Sigmoid colon (tissue), 7 donors: ENCODE data around the gene ABCA13. TPM values are rescaled to one million over a fixed set of nuclear protein-coding genes. Genes with fewer than 3 reads are reported as not detected.

Experiments
- DNase-seq: peaks from one replicate; pipeline ENCODE4 v3.0.0-alpha.2; 2019
- H3K27ac ChIP-seq, 4 donors: fragments of 200-600 bp; sonication (generic); one replicate each; pipeline ENCODE4 v1.5.1; 2016 to 2019; ENCODE audit warnings: mild to moderate bottlenecking in 1 of 4
- H3K27me3 ChIP-seq, 3 donors: fragments of 200-600 bp; sonication (generic); one replicate each; pipeline ENCODE4 v1.5.1; 2019; ENCODE audit warnings: mild to moderate bottlenecking in 1 of 3
- H3K36me3 ChIP-seq, 4 donors: fragments of 200-600 bp; sonication (generic); one replicate each; pipeline ENCODE4 v1.5.1; 2016 to 2019
- H3K4me1 ChIP-seq, 4 donors: fragments of 200-600 bp; sonication (generic); one replicate each; pipeline ENCODE4 v1.5.1; 2017 to 2019
- H3K4me3 ChIP-seq, 4 donors: fragments of 200-600 bp; sonication (generic); one replicate each; pipeline ENCODE4 v1.5.1; 2017 to 2019; ENCODE audit warnings: mild to moderate bottlenecking in 2 of 4, moderate library complexity in 1 of 4
- H3K9me3 ChIP-seq, 4 donors: fragments of 200-600 bp in 3 of 4; sonication (generic) in 3 of 4; one replicate each; pipeline versions ENCODE4 v1.5.1 to v1.6.1; 2013 to 2019
- CTCF ChIP-seq, 4 experiments: fragments of 450-650 bp in 3 of 4; fragments of 200-600 bp in 1 of 4; IDR thresholded peaks; one replicate each; pipeline ENCODE4 v1.5.1; 2016 to 2019; ENCODE audit warnings: antibody characterized with exemption in 4 of 4, mild to moderate bottlenecking in 3 of 4, moderate library complexity in 2 of 4
- EP300 ChIP-seq, 4 donors: sonication (generic); formaldehyde crosslinking; IDR thresholded peaks; one replicate each; pipeline ENCODE4 v1.6.1; 2017; ENCODE audit warnings: antibody characterized with exemption in 4 of 4
- POLR2A ChIP-seq, 2 donors: fragments of 450-650 bp; IDR thresholded peaks; one replicate each; pipeline ENCODE4 v1.6.1; 2016; ENCODE audit warnings: antibody characterized with exemption in 2 of 2, mild to moderate bottlenecking in 2 of 2, moderate library complexity in 2 of 2
- POLR2AphosphoS5 ChIP-seq, 4 donors: sonication (generic); formaldehyde crosslinking; IDR thresholded peaks; one replicate each; pipeline ENCODE4 v1.6.1; 2017; ENCODE audit warnings: antibody characterized with exemption in 4 of 4
- WGBS, 2 donors: extraction: QIAGEN DNeasy Blood & Tissue Kit; methylation state at CpG; one replicate each; pipeline ENCODE4 v1.1.7; 2013; 5-methylcytosine and 5-hydroxymethylcytosine counted together
- intact Hi-C: fragments of 100-400 bp; cut with DNase I; formaldehyde crosslinking; loops from one replicate; pipeline ENCODE4 v1.15.1; 2023
- polyA plus RNA-seq, 3 donors: library from polyadenylated mRNA; stranded (reverse); fragments of 200-250 nt; gene quantifications; one replicate each; pipeline ENCODE4 v1.2.3, GENCODE V29; 2013
- total RNA-seq, 4 donors: library from RNA; depleted of rRNA; stranded (reverse); fragments of >200 nt; gene quantifications; one replicate each; pipeline ENCODE4 v1.1.0, GENCODE V29; 2016
- donor health status: healthy with polysubstance abuse.
- donor health status: Bipolar disorder and iron deficiency.
- donor health status: healthy.

Gene ABCA13
- total and polyA plus RNA-seq, 7 donors: under 0.01 to 0.71 (median 0.14) TPM; not detected in 2

GRCh38 chr7:48337781-48338180 lies 166.5 kb downstream of the ABCA13 start:
- no peaks in the 10 kb centered on the region for H3K36me3 ChIP-seq
- no peak overlapping the region for H3K4me3 ChIP-seq
- no peak overlapping the region for H3K27ac ChIP-seq
- DNase-seq: no peak
- 78 to 81% methylated on average over 3 of the region's 3 CpGs for WGBS, 2 donors
- H3K27me3 ChIP-seq: no peaks in the 10 kb centered on the region
- no peaks in the 10 kb centered on the region for H3K9me3 ChIP-seq
- no peak for TF ChIP-seq POLR2A (IDR thresholded peaks at IDR 0.05)
- TF ChIP-seq EP300 (IDR thresholded peaks at IDR 0.05): no peak
- no peak for TF ChIP-seq CTCF (IDR thresholded peaks at IDR 0.05)
- TF ChIP-seq POLR2AphosphoS5 (IDR thresholded peaks at IDR 0.05): no peak
- no peaks in the 10 kb centered on the region for H3K4me1 ChIP-seq
- intact Hi-C loops: no loop called here

- no peaks in the 10 kb centered on the region for H3K4me1 ChIP-seq
- no peak for TF ChIP-seq POLR2AphosphoS5 (IDR thresholded peaks at IDR 0.05)
- no peak for TF ChIP-seq POLR2A (IDR thresholded peaks at IDR 0.05)
- TF ChIP-seq CTCF (IDR thresholded peaks at IDR 0.05): no peak
- TF ChIP-seq EP300 (IDR thresholded peaks at IDR 0.05): no peak
- no peak overlapping the region for H3K27ac ChIP-seq
- no peak overlapping the region for H3K4me3 ChIP-seq
- WGBS, 2 donors: 83% methylated on average over 5 of the region's 5 CpGs
- no peaks in the 10 kb centered on the region for H3K27me3 ChIP-seq
- H3K36me3 ChIP-seq: no peaks in the 10 kb centered on the region
- H3K9me3 ChIP-seq: no peaks in the 10 kb centered on the region
- intact Hi-C loops: no loop called here
- DNase-seq: no peak
Measured at GRCh38 chr7:48347230-48347825, 176.1 kb downstream of the ABCA13 start.

GRCh38 chr7:48350515-48350914 lies 179.3 kb downstream of the ABCA13 start:
- intact Hi-C loops: no loop called here
- Histone ChIP-seq H3K36me3 (no peaks in the 10 kb centered on the region), H3K9me3 (no peaks in the 10 kb centered on the region), H3K27me3 (no peaks in the 10 kb centered on the region), H3K4me3 (no peak overlapping the region), H3K27ac (no peak overlapping the region), H3K4me1 (no peaks in the 10 kb centered on the region)
- no peak for DNase-seq
- TF ChIP-seq EP300 (IDR thresholded peaks at IDR 0.05): no peak
- TF ChIP-seq POLR2AphosphoS5 (IDR thresholded peaks at IDR 0.05): no peak
- TF ChIP-seq POLR2A (IDR thresholded peaks at IDR 0.05): no peak
- TF ChIP-seq CTCF (IDR thresholded peaks at IDR 0.05): no peak
- WGBS, 2 donors: 85 to 92% methylated on average over 7 of the region's 7 CpGs

GRCh38 chr7:48351900-48352299 lies 180.6 kb downstream of the ABCA13 start:
- 77 to 83% methylated on average over 7 of the region's 7 CpGs for WGBS, 2 donors
- Histone ChIP-seq H3K27ac (no peak overlapping the region), H3K36me3 (no peaks in the 10 kb centered on the region), H3K9me3 (no peaks in the 10 kb centered on the region), H3K4me1 (no peaks in the 10 kb centered on the region), H3K27me3 (no peaks in the 10 kb centered on the region), H3K4me3 (no peak overlapping the region)
- intact Hi-C loops: no loop called here
- no peak for DNase-seq
- TF ChIP-seq EP300 (IDR thresholded peaks at IDR 0.05) (no peak), POLR2A (IDR thresholded peaks at IDR 0.05) (no peak), CTCF (IDR thresholded peaks at IDR 0.05) (no peak), POLR2AphosphoS5 (IDR thresholded peaks at IDR 0.05) (no peak)

- no peak for DNase-seq
- H3K4me3 ChIP-seq: no peak overlapping the region
- H3K27ac ChIP-seq: no peak overlapping the region
- H3K4me1 ChIP-seq: no peaks in the 10 kb centered on the region
- 86 to 92% methylated on average over 3 of the region's 3 CpGs for WGBS, 2 donors
- intact Hi-C loops: no loop called here
- TF ChIP-seq POLR2A (IDR thresholded peaks at IDR 0.05) (no peak), CTCF (IDR thresholded peaks at IDR 0.05) (no peak), POLR2AphosphoS5 (IDR thresholded peaks at IDR 0.05) (no peak), EP300 (IDR thresholded peaks at IDR 0.05) (no peak)
- no peaks in the 10 kb centered on the region for H3K9me3 ChIP-seq
- H3K27me3 ChIP-seq: no peaks in the 10 kb centered on the region
- H3K36me3 ChIP-seq: no peaks in the 10 kb centered on the region
Measured at GRCh38 chr7:48355346-48355745, 184.1 kb downstream of the ABCA13 start.
